ENCODE measurements around the gene PTHLH. TPM values are rescaled to one million over a fixed set of nuclear protein-coding genes. Genes with fewer than 3 reads are reported as not detected.

PTHLH gene
- total and polyA plus RNA-seq, 2 donors (not counting 3 experiments of a cell fraction or from before 2014, with no cell fraction given) = 0.60 to 0.65 TPM

- peaks cover 0 to 2% of the 10 kb centered on the region in 2 experiments for H3K27me3 ChIP-seq (ENCODE audit: control insufficient read depth in 2 of 2, insufficient read depth in 2 of 2, low read length in 2 of 2)
- H3K36me3 ChIP-seq (ENCODE audit: control insufficient read depth in 2 of 2, extremely low read depth in 1 of 2, insufficient read depth in 2 of 2, low read length in 2 of 2) = no peaks in the 10 kb centered on the region
- DNase-seq (ENCODE audit: low read depth, low spot score) = no peak
- no peak overlapping the region for H3K27ac ChIP-seq (ENCODE audit: insufficient read depth, low read depth, low read length)
- intact Hi-C loops (cut with micrococcal nuclease) = loop anchor here (2.0 to 5.0 kb wide), 2 partner anchors 51 to 992 kb away; no protein-coding TSS in a partner anchor
- H3K9me1 ChIP-seq (replicated peaks; ENCODE audit: control insufficient read depth, extremely low read depth, insufficient read depth, low read length) = no peaks in the 10 kb centered on the region
- TF ChIP-seq FOS (IDR thresholded peaks at IDR 0.05; ENCODE audit: borderline replicate concordance, insufficient read depth, low read length) = no peak
- TF ChIP-seq JUN (IDR thresholded peaks at IDR 0.05; ENCODE audit: borderline replicate concordance, insufficient read depth, insufficient read length, low read depth) = no peak
- TF ChIP-seq MAX (IDR thresholded peaks at IDR 0.05; ENCODE audit: insufficient read depth, insufficient read length) = no peak
- TF ChIP-seq GATA2 (IDR thresholded peaks at IDR 0.05; ENCODE audit: insufficient read depth, insufficient read length, low read depth, low read length) = no peak
- TF ChIP-seq POLR2A (IDR thresholded peaks at IDR 0.05; ENCODE audit: low read depth, low read length) = no peak
- no peak for TF ChIP-seq POLR2AphosphoS5 (IDR thresholded peaks at IDR 0.05; ENCODE audit: insufficient read depth, low read depth, low read length)
- TF ChIP-seq MYC (IDR thresholded peaks at IDR 0.05; ENCODE audit: low read depth, low read length) = no peak
- TF ChIP-seq CTCF (IDR thresholded peaks at IDR 0.05; ENCODE audit: extremely low read depth in 1 of 2, insufficient read depth in 1 of 2, low read depth in 1 of 2, low read length in 2 of 2) = no peak
- no peak for TF ChIP-seq EZH2 (IDR thresholded peaks at IDR 0.05; ENCODE audit: borderline replicate concordance, low read depth, low read length, severe bottlenecking)
- FAIRE-seq = peak; percentile 28
- H3K9ac ChIP-seq (replicated peaks; ENCODE audit: extremely low read depth, insufficient read depth, low read length) = no peak overlapping the region
- BruUV-seq (replicated peaks) = no TSS peak
- H4K20me1 ChIP-seq (replicated peaks; ENCODE audit: control insufficient read depth, extremely low read depth, insufficient read depth, low read length) = no peaks in the 10 kb centered on the region
- dilution Hi-C loops (cut with MboI; ENCODE audit: extremely low pct_ligation_motif_present, low sequenced_read_pairs) = no loop called here
- H2AFZ ChIP-seq (ENCODE audit: low read depth, low read length) = peak overlapping the region; percentile 93
- H3K4me1 ChIP-seq (ENCODE audit: control insufficient read depth, extremely low read depth, insufficient read depth, low read length) = peaks cover 52% of the 10 kb centered on the region
- no peaks in the 10 kb centered on the region for H3K79me2 ChIP-seq (ENCODE audit: control insufficient read depth, insufficient read depth, low read length)
- H3K4me2 ChIP-seq (ENCODE audit: insufficient read depth, low read length) = peak overlapping the region; percentile 33
- H3K4me3 ChIP-seq (replicated peaks in 1 of 3; ENCODE audit: insufficient read depth in 1 of 3, low read depth in 1 of 3, low read length in 3 of 3) = peak overlapping the region in 1 of 3 experiments; percentile 7
- POLR2A ChIA-PET = no interaction called here
- CTCF ChIA-PET = interaction anchor here (0.9 to 2.8 kb wide), 8 partner anchors 15 to 992 kb away, joined by 3 to 20 read pairs (median 6); no protein-coding TSS in a partner anchor
- no peaks in the 10 kb centered on the region for H3K9me3 ChIP-seq (replicated peaks; ENCODE audit: control insufficient read depth, insufficient read depth, low read length)
Measured at GRCh38 chr12:27971121-27971489, 1.4 kb downstream of the PTHLH start.
